CD14-positive monocyte (primary cell): ENCODE measurements around the gene TAAR6. TPM values are rescaled to one million over a fixed set of nuclear protein-coding genes. Genes with fewer than 3 reads are reported as not detected.
A peak's percentile ranks its signal among the peaks of the same experiment; 100 is the strongest.
"Not testable (repeated sequence)": the region's sequence is repeated elsewhere in the genome, so short reads cannot be mapped to it uniquely, and the experiment has no call there.

Source experiments
- DNase-seq, 3 donors: peaks; one replicate each; pipeline ENCODE4 v3.0.0-alpha.2; 2011 to 2022
- H2AFZ ChIP-seq: 2 replicates; pipeline ENCODE4 v1.6.0; 2012; ENCODE audit warnings: mild to moderate bottlenecking, low read depth, low read length, inconsistent platforms; ENCODE audit not compliant: insufficient read depth, poor library complexity, severe bottlenecking
- H3K27ac ChIP-seq, 2 donors: 1 replicate in 1 of 2; 2 replicates in 1 of 2; pipeline ENCODE4 v1.5.1; 2012 to 2013; ENCODE audit warnings: low read length in 2 of 2, control low read depth in 1 of 2, inconsistent platforms in 1 of 2, low read depth in 1 of 2, mild to moderate bottlenecking in 1 of 2
- H3K27me3 ChIP-seq, 2 donors: one replicate each; pipeline versions ENCODE4 v1.6.0 to v1.6.1; 2011 to 2013; ENCODE audit warnings: low read length in 2 of 2; ENCODE audit not compliant: control insufficient read depth in 2 of 2, insufficient read depth in 2 of 2
- H3K36me3 ChIP-seq, 2 donors: replicated peaks in 1 of 2; 1 replicate in 1 of 2; 2 replicates in 1 of 2; pipeline versions ENCODE4 v1.5.1 to v1.6.1; 2012 to 2013; ENCODE audit warnings: low read length in 2 of 2, control low read depth in 1 of 2, inconsistent platforms in 1 of 2, mild to moderate bottlenecking in 1 of 2; ENCODE audit not compliant: insufficient read depth in 2 of 2, control insufficient read depth in 1 of 2
- H3K4me1 ChIP-seq, 2 donors: 1 replicate in 1 of 2; 2 replicates in 1 of 2; pipeline versions ENCODE4 v1.5.1 to v1.6.1; 2012 to 2013; ENCODE audit warnings: low read length in 2 of 2, control low read depth in 1 of 2, inconsistent platforms in 1 of 2, mild to moderate bottlenecking in 1 of 2, moderate library complexity in 1 of 2; ENCODE audit not compliant: insufficient read depth in 2 of 2, control insufficient read depth in 1 of 2
- H3K4me2 ChIP-seq: replicated peaks from 2 replicates; pipeline ENCODE3; 2012; ENCODE audit warnings: low read length, moderate library complexity, mild to moderate bottlenecking; ENCODE audit not compliant: poor library complexity, severe bottlenecking; ENCODE audit errors: extremely low read depth
- H3K4me3 ChIP-seq, 3 experiments: fragments of 200-600 bp in 1 of 3; sonication (generic) in 1 of 3; replicated peaks in 1 of 3; 1 replicate in 2 of 3; 2 replicates in 1 of 3; pipeline ENCODE4 v1.5.1; 2011 to 2013; ENCODE audit warnings: low read length in 3 of 3, mild to moderate bottlenecking in 3 of 3, control low read depth in 2 of 3, low read depth in 2 of 3, inconsistent platforms in 1 of 3, moderate library complexity in 1 of 3
- H3K79me2 ChIP-seq: 2 replicates; pipeline ENCODE4 v1.6.0; 2012; ENCODE audit warnings: mild to moderate bottlenecking, control low read depth, inconsistent platforms, low read length, moderate library complexity; ENCODE audit not compliant: insufficient read depth
- H3K9ac ChIP-seq: 2 replicates; pipeline ENCODE4 v1.6.0; 2017; ENCODE audit warnings: low read length, mild to moderate bottlenecking; ENCODE audit not compliant: insufficient read depth, poor library complexity, severe bottlenecking
- H3K9me3 ChIP-seq, 2 donors: replicated peaks in 1 of 2; 1 replicate in 1 of 2; 2 replicates in 1 of 2; pipeline versions ENCODE4 v1.5.1 to v1.6.1; 2012 to 2013; ENCODE audit warnings: low read length in 2 of 2, control low read depth in 1 of 2; ENCODE audit not compliant: control insufficient read depth in 1 of 2, insufficient read depth in 1 of 2
- H4K20me1 ChIP-seq: 2 replicates; pipeline ENCODE4 v1.6.0; 2012; ENCODE audit warnings: mild to moderate bottlenecking, low read length, control low read depth, moderate library complexity; ENCODE audit not compliant: insufficient read depth
- H3K27ac Mint-ChIP-seq, 7 donors: one replicate each; pipeline ENCODE4 v1.8.0; 2020; ENCODE audit warnings: mild to moderate bottlenecking in 7 of 7, mixed read lengths in 7 of 7, moderate library complexity in 6 of 7, inconsistent platforms in 2 of 7
- H3K27me3 Mint-ChIP-seq, 3 donors: one replicate each; pipeline ENCODE4 v1.8.0; 2021 to 2022; ENCODE audit warnings: low read depth in 3 of 3, mild to moderate bottlenecking in 3 of 3, mixed read lengths in 3 of 3, moderate library complexity in 3 of 3, inconsistent platforms in 1 of 3
- H3K36me3 Mint-ChIP-seq, 2 donors: one replicate each; pipeline ENCODE4 v1.8.0; 2020; ENCODE audit warnings: mixed read lengths in 2 of 2, inconsistent platforms in 1 of 2, mild to moderate bottlenecking in 1 of 2
- H3K4me1 Mint-ChIP-seq: one replicate; pipeline ENCODE4 v1.8.0; 2020; ENCODE audit warnings: mild to moderate bottlenecking, mixed read lengths
- H3K4me3 Mint-ChIP-seq, 2 donors: one replicate each; pipeline ENCODE4 v1.8.0; 2020; ENCODE audit warnings: mild to moderate bottlenecking in 2 of 2, mixed read lengths in 2 of 2, moderate library complexity in 1 of 2
- H3K9me3 Mint-ChIP-seq, 7 donors: one replicate each; pipeline ENCODE4 v1.8.0; 2020 to 2022; ENCODE audit warnings: mixed read lengths in 7 of 7, mild to moderate bottlenecking in 6 of 7, moderate library complexity in 6 of 7, inconsistent platforms in 2 of 7
- WGBS: methylation state at CpG from one replicate; pipeline ENCODE4 v1.1.5; 2013; ENCODE audit warnings: missing lambda C conversion rate; ENCODE audit not compliant: insufficient coverage; 5-methylcytosine and 5-hydroxymethylcytosine counted together
- intact Hi-C, 2 donors: fragments of 100-400 bp; cut with micrococcal nuclease; formaldehyde crosslinking; loops; one replicate each; pipeline versions ENCODE4 v1.15.0 to v1.15.1; 2023
- polyA plus RNA-seq, 3 donors: library from polyadenylated mRNA; depleted of rRNA in 1 of 3; unstranded in 2 of 3; stranded (reverse) in 1 of 3; fragments of 300-500 nt in 2 of 3; fragments of >200 nt in 1 of 3; fragmentation: Illumina TruSeq in 2 of 3; gene quantifications; 1 replicate in 2 of 3; 2 replicates in 1 of 3; pipeline ENCODE4 v1.2.3, GENCODE V29; 2012 to 2021
- TF ChIP-seq, protein P1 (sequence below): fragments of 200-600 bp; IDR thresholded peaks from one replicate; pipeline ENCODE4 v1.8.0; 2022; ENCODE audit warnings: antibody characterized with exemption, mild to moderate bottlenecking

The TAAR6 gene
- polyA plus RNA-seq, 3 donors, result not detected

DNA sequence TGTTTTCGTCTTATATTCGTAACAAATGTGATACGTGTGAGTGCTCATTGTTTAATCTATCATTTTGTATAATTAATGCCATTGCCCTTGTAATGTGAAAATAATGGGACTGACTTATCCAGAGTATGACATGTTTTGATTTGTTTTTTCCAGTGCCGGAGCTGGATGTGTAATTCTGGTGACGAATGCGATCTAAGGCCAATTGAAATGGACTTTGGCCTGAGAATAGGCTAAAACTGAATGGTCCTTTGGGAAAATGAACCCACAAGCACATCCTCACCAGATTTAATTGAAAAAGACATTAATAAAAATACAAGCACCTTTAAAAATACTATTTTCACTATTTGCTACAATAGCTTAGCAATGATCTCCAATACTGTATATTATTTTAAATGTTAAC is 26.1 kb downstream of the TAAR6 start:
- no peak overlapping the region for H2AFZ ChIP-seq
- no peak overlapping the region for H3K9ac ChIP-seq
- H3K79me2 ChIP-seq, result no peaks in the 10 kb centered on the region
- no peaks in the 10 kb centered on the region for H4K20me1 ChIP-seq
- no peak overlapping the region for H3K27ac Mint-ChIP-seq
- H3K9me3 ChIP-seq, result no peaks in the 10 kb centered on the region
- H3K27me3 Mint-ChIP-seq, result peaks cover 1 to 2% (median 1%) of the 10 kb centered on the region in 3 donors
- no peak overlapping the region for H3K4me2 ChIP-seq
- TF ChIP-seq, protein P1, sequence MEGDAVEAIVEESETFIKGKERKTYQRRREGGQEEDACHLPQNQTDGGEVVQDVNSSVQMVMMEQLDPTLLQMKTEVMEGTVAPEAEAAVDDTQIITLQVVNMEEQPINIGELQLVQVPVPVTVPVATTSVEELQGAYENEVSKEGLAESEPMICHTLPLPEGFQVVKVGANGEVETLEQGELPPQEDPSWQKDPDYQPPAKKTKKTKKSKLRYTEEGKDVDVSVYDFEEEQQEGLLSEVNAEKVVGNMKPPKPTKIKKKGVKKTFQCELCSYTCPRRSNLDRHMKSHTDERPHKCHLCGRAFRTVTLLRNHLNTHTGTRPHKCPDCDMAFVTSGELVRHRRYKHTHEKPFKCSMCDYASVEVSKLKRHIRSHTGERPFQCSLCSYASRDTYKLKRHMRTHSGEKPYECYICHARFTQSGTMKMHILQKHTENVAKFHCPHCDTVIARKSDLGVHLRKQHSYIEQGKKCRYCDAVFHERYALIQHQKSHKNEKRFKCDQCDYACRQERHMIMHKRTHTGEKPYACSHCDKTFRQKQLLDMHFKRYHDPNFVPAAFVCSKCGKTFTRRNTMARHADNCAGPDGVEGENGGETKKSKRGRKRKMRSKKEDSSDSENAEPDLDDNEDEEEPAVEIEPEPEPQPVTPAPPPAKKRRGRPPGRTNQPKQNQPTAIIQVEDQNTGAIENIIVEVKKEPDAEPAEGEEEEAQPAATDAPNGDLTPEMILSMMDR, result no peak
- H3K36me3 Mint-ChIP-seq, result no peaks in the 10 kb centered on the region
- intact Hi-C loops, result no loop called here
- no peaks in the 10 kb centered on the region for H3K36me3 ChIP-seq
- H3K27ac ChIP-seq, result no peak overlapping the region
- no CpG with 5 or more reads among the region's 6 CpGs for WGBS
- DNase-seq, result no peak
- no peak overlapping the region for H3K4me3 ChIP-seq
- peaks cover 16 to 18% of the 10 kb centered on the region in 2 donors for H3K4me1 ChIP-seq
- no peaks in the 10 kb centered on the region for H3K27me3 ChIP-seq
- no peak overlapping the region for H3K4me3 Mint-ChIP-seq
- H3K4me1 Mint-ChIP-seq, result peaks cover 21% of the 10 kb centered on the region
- peaks cover 0 to 3% (median 0%) of the 10 kb centered on the region in 7 donors for H3K9me3 Mint-ChIP-seq

DNA sequence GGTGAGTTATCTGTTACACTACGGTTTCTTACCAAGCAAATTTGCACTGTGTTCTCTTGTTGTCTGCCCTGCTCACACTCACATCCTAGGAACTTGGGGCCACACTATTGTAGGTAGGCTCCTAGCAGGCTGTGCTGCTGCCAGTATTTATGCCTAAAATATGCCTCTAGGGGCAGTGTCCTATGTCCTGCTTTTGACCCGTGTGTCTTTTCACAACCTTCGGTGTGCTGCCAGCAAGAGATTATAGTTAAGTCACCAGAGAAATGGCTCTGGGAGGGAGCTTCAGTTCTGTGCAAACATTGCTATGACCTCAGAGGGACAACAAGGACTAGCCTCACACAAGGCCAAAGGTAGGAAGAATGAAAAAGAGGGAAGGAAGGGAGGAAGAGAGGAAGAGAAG is 28.4 kb downstream of the TAAR6 start:
- no peaks in the 10 kb centered on the region for H3K36me3 ChIP-seq
- TF ChIP-seq, protein P1, result peak; percentile 45
- H3K27me3 ChIP-seq, result no peaks in the 10 kb centered on the region
- H3K4me3 ChIP-seq, result no peak overlapping the region
- 24% methylated on average over 2 of the region's 3 CpGs for WGBS
- DNase-seq, result peak; percentile 3 to 17 (median 6)
- H3K4me1 ChIP-seq, result peaks cover 0 to under 1% of the 10 kb centered on the region in 2 donors
- intact Hi-C loops, result no loop called here
- H4K20me1 ChIP-seq, result no peaks in the 10 kb centered on the region
- Mint-ChIP-seq H3K36me3 (no peaks in the 10 kb centered on the region), H3K4me1 (peaks cover 5% of the 10 kb centered on the region), H3K9me3 (peaks cover 0 to 3% (median 0%) of the 10 kb centered on the region in 7 donors), H3K27ac (no peak overlapping the region), H3K4me3 (no peak overlapping the region), H3K27me3 (peaks cover 1 to 2% (median 1%) of the 10 kb centered on the region in 3 donors)
- no peak overlapping the region for H3K27ac ChIP-seq
- H3K9me3 ChIP-seq, result no peaks in the 10 kb centered on the region
- no peaks in the 10 kb centered on the region for H3K79me2 ChIP-seq
- no peak overlapping the region for H3K9ac ChIP-seq
- H3K4me2 ChIP-seq, result no peak overlapping the region
- H2AFZ ChIP-seq, result no peak overlapping the region

DNA sequence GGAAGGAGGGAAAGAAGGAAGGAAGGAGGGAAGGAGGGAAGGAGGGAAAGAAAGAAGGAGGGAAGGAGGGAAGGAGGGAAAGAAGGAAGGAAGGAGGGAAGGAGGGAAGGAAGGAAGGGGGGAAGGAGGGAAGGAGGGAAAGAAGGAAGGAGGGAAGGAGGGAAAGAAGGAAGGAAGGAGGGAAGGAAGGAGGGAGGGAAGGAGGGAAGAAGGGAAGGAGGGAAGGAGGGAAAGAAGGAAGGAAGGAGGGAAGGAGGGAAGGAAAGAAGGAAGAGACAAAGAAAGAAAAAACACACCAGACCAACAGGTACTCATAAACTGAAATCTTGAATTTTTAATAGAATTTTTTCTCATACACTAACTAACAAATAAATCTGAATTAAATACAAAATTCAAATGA is 30.8 kb downstream of the TAAR6 start:
- intact Hi-C loops, H3K9me3 Mint-ChIP-seq, H3K4me1 Mint-ChIP-seq, H3K4me2 ChIP-seq, H3K27me3 Mint-ChIP-seq, H4K20me1 ChIP-seq, H3K4me3 ChIP-seq, H3K4me1 ChIP-seq, DNase-seq, H3K4me3 Mint-ChIP-seq, H3K79me2 ChIP-seq, H3K27me3 ChIP-seq, H3K36me3 ChIP-seq, H3K36me3 Mint-ChIP-seq, H3K9ac ChIP-seq, H3K27ac ChIP-seq, H3K9me3 ChIP-seq, H2AFZ ChIP-seq, H3K27ac Mint-ChIP-seq: not testable (repeated sequence)
